IPS-18c (cell line): ENCODE measurements around the gene ARSJ.

Source experiments
- H3K4me3 ChIP-seq: 2 replicates; pipeline ENCODE4 v1.7.0; 2013; ENCODE audit warnings: low read depth, mild to moderate bottlenecking, low read length, moderate library complexity; ENCODE audit not compliant: insufficient read depth
- H3K9me3 ChIP-seq: one replicate; pipeline ENCODE4 v1.6.1; 2013; ENCODE audit warnings: mild to moderate bottlenecking, low read length, moderate library complexity; ENCODE audit not compliant: control insufficient read depth, insufficient read depth

Gene ARSJ

DNA sequence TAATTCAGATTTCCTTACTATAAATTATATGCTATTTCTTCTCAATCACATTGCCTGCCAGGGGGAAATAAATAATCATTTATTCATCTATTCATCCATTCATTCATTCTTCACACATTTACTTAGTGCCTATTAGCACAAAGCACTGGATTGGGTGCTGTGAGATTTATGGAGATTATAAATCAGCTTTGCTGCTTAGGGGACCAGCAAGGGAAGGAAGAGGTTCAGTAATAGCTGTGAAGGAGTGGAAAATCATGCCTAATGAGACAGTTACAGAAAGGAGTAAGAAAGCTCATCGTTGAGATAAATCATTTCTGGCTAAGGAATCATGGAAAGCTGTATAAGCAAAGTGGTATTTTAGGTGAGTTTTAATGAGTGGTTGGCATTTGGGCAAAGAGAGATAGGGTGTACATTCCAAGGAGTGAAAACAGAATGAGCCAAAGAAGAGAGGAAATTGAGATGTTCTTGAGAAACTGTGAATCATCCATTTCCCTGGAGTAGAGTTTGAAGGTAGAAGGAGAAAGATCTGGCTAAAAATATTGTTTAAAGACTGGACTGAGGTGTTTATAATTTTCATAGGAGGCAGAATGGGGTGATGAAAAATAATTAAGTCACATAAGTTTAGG lies 9.6 kb downstream of the ARSJ start:
- Histone ChIP-seq H3K9me3 (no peaks in the 10 kb centered on the region), H3K4me3 (no peak overlapping the region)

DNA sequence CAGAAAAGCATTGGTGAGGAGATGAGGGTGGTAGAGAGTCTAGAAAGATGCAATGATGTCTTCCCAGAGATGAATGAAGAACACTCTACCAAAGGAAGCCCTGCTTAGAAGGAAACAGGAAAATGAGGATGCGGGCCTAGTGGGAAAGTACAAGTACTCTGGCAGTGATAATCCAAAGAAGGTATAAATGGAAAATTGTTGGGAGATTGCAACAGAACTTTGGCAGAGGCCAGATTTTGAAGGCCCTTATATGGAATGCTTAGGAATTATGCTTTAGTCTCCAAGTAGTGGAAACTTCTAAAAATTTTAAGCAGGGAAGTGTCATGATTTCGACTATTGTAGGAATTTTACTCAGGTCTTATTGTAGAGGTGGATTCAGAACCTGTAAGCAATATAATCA lies 11.0 kb downstream of the ARSJ start:
- H3K4me3 ChIP-seq, result no peak overlapping the region
- H3K9me3 ChIP-seq, result no peaks in the 10 kb centered on the region

GRCh38 chr4:113967687-113968086 lies 11.8 kb downstream of the ARSJ start:
- no peaks in the 10 kb centered on the region for H3K9me3 ChIP-seq
- H3K4me3 ChIP-seq, result no peak overlapping the region

DNA sequence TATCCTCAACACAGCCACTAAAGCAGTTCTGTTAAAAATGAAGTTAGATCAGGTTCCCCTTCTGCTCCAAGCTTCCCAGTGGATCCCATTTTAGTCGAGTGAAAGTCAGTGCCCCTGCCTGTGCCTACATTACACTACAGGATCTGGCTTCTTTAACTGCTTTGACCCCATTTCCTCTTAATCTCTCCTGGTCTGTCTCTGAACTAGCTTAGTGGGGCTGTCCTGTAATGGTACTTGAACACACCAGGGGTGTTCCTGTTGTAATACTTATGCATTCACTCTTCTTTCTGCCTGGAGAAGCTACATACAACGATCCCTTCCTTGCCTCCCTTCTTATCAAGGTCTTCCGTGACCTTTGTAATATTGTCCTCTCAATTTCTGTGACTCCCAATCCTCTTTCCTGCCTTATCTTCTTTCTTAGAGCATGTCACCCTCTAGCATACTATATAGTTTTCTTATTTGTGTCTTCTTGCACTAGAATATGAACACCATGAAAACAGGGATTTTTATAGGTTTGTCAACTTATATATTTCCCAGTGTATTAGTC lies 16.7 kb downstream of the ARSJ start:
- no peak overlapping the region for H3K4me3 ChIP-seq
- no peaks in the 10 kb centered on the region for H3K9me3 ChIP-seq

DNA sequence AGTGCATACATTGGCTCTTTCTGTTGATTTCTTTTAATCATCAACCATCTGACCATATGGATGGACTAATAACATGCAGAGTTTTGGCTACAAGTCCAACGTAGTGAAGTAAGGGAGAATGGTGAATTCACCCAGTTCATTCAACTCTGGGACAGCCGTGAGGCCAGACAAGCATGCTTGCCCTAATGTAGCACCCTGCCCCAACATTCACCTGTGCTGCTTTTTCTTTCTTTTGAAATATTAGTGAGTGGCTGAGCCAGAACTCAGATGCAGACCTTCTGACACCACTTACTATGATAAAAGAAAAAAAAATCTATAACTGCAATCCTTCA lies 17.5 kb downstream of the ARSJ start:
- no peak overlapping the region for H3K4me3 ChIP-seq
- H3K9me3 ChIP-seq, result no peaks in the 10 kb centered on the region

GRCh38 chr4:113960684-113961321 lies 18.6 kb downstream of the ARSJ start:
- Histone ChIP-seq H3K9me3 (no peaks in the 10 kb centered on the region), H3K4me3 (no peak overlapping the region)

- Histone ChIP-seq H3K4me3 (no peak overlapping the region), H3K9me3 (no peaks in the 10 kb centered on the region)
Observed at GRCh38 chr4:113959539-113959937, 19.9 kb downstream of the ARSJ start.

- Histone ChIP-seq H3K4me3 (no peak overlapping the region), H3K9me3 (no peaks in the 10 kb centered on the region)
Observed at GRCh38 chr4:113958766-113959538, 20.5 kb downstream of the ARSJ start.

- H3K4me3 ChIP-seq, result no peak overlapping the region
Observed at GRCh38 chr4:113957956-113958355, 21.5 kb downstream of the ARSJ start.

GRCh38 chr4:113955948-113956347 lies 23.5 kb downstream of the ARSJ start:
- Histone ChIP-seq H3K9me3 (no peaks in the 10 kb centered on the region), H3K4me3 (no peak overlapping the region)

More at GRCh38 chr4:113957956-113958355, 21.5 kb downstream of the ARSJ start:
- H3K9me3 ChIP-seq, result no peaks in the 10 kb centered on the region

- H3K9me3 ChIP-seq, result no peaks in the 10 kb centered on the region
Observed at GRCh38 chr4:113955411-113955810, 24.0 kb downstream of the ARSJ start.

DNA sequence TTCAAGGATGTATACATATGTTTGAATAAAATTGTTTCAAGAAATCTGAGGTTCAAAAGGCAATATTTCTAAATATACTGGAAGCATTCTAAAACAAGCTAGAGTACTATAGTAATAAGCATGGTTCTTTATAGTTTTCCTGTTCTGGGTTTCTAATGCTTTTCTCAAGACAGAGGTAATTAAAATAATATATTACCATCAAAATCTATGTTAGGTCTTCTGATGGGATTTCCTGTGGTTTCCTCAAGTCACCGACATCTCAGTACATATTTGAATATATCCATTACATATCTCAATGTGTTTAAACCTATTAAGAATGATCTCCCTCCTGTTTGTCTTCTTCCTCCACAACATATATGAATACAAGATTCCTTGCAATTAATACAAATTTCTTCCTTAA lies 25.6 kb downstream of the ARSJ start:
- Histone ChIP-seq H3K4me3 (no peak overlapping the region), H3K9me3 (no peaks in the 10 kb centered on the region)

More at GRCh38 chr4:113955411-113955810, 24.0 kb downstream of the ARSJ start:
- H3K4me3 ChIP-seq, result no peak overlapping the region

- Histone ChIP-seq H3K9me3 (no peaks in the 10 kb centered on the region), H3K4me3 (no peak overlapping the region)
Observed at GRCh38 chr4:113952452-113953029, 26.9 kb downstream of the ARSJ start.

GRCh38 chr4:113951263-113951662 lies 28.2 kb downstream of the ARSJ start:
- Histone ChIP-seq H3K4me3 (no peak overlapping the region), H3K9me3 (no peaks in the 10 kb centered on the region)

- no peaks in the 10 kb centered on the region for H3K9me3 ChIP-seq
- no peak overlapping the region for H3K4me3 ChIP-seq
Observed at GRCh38 chr4:113950207-113950606, 29.2 kb downstream of the ARSJ start.

- Histone ChIP-seq H3K9me3 (no peaks in the 10 kb centered on the region), H3K4me3 (no peak overlapping the region)
Observed at GRCh38 chr4:113947484-113947883, 32.0 kb downstream of the ARSJ start.

GRCh38 chr4:113945906-113946305 lies 33.5 kb downstream of the ARSJ start:
- Histone ChIP-seq H3K9me3 (no peaks in the 10 kb centered on the region), H3K4me3 (no peak overlapping the region)

- Histone ChIP-seq H3K4me3 (no peak overlapping the region), H3K9me3 (no peaks in the 10 kb centered on the region)
Observed at GRCh38 chr4:113943863-113944262, 35.6 kb downstream of the ARSJ start.
